NCI-H2081 treated with DMSO at 0.1 percent for 48 hours (cell line): Measurements from ENCODE around the gene ACTR3C.
"Not testable (repeated sequence)": the region's sequence is repeated elsewhere in the genome, so short reads cannot be mapped to it uniquely, and the experiment has no call there.

Experiments used
- DNase-seq: peaks from one replicate; lab custom pipeline; 2025; lab: John Stamatoyannopoulos, UW

The ACTR3C gene

DNA sequence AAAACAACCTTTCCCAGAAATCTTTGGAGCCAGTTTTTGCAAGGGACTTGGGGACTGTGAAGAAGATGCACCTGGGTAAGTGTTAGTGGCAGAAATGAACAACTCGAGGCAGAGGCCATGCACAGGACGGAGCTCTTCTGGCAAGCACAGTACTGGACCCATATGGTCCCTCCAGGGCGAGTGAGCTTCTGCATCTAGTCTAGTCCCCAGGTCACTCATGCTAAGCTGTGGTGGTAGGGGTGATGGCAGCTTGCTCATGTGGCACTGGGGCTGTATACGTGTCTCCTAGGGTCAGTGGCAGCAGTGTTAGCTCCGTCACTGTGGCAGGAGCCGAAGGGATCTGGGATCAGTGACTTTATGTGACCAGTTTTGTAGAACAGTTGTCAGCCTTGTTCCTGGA lies 9.5 kb downstream of the ACTR3C start:
- DNase-seq = no peak

GRCh38 chr7:150313367-150313809 lies 10.0 kb downstream of the ACTR3C start:
- no peak for DNase-seq

DNA sequence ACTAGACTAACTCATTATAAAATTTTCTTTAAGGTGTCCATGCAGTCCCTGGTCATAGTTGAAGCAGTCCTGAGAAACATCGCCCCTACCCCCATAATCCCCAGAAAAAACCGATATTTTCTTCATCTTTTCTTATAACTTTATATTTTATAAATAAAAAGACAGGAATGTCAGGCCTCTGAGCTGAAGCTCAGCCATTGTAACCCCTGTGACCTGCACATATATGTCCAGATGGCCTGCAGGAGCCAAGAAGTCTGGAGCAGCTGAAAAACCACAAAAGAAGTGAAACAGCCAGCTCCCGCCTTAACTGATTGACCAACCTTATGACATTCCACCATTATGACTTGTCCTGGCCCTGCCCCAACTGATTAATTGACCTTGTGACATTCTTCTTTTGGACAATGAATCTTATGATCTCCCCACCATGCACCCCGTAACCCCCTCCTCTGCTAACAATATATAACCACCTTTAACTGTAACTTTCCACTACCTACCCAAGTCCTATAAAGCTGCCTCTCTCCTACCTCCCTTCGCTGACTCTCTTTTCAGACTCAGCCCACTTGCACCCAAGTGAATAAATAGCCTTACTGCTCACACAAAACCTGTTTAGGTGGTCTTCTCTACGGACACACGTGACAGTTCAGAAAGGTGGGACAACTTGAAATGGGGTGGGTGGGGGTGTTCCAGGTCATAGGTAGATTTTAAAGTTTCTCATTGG lies 10.5 kb downstream of the ACTR3C start:
- not testable (repeated sequence) for DNase-seq

DNA sequence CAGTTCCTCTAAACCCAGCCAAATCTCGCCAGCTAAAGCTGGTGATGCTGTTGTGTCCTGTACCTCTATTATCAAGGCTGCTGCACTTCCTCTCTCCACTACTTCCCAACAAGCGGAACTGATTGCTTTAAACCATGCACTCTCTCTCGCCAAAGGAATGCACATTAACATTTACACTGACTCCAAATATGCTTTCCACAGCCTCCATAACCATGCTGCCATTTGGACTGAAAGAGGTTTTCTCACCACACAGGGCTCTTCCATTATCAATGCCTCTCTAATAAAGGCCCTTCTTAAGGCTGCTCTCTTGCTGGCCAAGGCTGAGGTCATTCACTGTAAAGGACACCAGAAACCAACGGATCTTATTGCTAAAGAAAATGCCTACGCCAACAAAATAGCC lies 11.6 kb downstream of the ACTR3C start:
- DNase-seq = no peak

DNA sequence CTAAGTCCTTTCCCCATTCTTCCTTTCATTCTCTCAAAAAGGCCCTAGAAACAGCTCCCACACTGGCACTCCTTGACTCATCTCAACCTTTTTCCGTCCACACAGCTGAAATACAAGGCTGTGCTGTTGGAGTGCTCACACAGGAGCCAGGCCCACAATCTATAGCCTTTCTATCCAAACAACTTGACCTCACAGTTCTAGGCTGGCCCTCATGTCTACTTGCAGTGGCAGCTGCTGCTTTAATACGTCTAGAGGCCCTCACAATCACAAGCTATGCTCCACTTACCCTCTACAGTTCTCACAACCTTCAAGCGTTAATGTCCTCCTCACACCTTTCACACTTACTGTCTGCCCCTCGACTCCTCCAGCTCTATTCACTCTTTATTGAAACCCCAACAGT lies 12.2 kb downstream of the ACTR3C start:
- DNase-seq = no peak

- no peak for DNase-seq
Observed at GRCh38 chr7:150308575-150308974, 14.8 kb downstream of the ACTR3C start.

DNA sequence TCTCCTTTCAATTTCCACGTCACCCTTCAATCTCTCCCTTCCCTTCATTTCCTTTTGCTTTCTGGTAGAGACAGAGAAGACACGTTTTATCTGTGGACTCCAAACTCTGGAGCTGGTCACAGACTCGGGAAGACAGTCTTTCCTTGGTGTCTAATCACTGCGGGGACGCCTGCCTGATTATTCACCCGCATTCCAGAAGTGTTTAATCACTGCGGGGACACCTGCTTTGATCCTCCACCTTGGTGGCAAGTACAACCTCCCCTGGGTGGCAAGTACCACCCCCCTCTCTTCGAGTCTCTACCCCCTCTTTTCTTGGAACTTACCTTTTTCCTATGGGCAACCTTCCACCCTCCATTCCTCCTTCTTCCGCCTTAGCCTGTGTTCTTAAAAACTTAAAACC lies 15.4 kb downstream of the ACTR3C start:
- DNase-seq = no peak

- DNase-seq = no peak
Observed at GRCh38 chr7:150307129-150307528, 16.2 kb downstream of the ACTR3C start.

- not testable (repeated sequence) for DNase-seq
Observed at GRCh38 chr7:150306377-150306776, 17.0 kb downstream of the ACTR3C start.

DNA sequence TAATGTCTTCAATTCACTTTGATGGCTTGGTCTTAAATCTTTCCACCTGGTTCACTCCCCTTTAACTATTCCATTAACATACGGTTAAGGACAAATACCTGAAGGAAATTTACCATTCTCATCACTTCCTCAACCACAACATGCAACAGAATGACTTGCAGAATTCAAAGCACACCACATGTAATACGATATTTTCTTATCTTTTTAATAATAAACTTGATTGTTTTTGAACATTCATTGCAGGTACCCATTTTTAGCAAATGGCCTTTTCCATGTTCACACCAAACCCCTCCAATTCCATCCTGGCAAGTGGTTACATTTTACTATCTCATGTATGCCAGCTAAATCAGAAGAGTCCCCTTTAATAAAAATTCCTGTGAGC lies 17.5 kb downstream of the ACTR3C start:
- not testable (repeated sequence) for DNase-seq

DNA sequence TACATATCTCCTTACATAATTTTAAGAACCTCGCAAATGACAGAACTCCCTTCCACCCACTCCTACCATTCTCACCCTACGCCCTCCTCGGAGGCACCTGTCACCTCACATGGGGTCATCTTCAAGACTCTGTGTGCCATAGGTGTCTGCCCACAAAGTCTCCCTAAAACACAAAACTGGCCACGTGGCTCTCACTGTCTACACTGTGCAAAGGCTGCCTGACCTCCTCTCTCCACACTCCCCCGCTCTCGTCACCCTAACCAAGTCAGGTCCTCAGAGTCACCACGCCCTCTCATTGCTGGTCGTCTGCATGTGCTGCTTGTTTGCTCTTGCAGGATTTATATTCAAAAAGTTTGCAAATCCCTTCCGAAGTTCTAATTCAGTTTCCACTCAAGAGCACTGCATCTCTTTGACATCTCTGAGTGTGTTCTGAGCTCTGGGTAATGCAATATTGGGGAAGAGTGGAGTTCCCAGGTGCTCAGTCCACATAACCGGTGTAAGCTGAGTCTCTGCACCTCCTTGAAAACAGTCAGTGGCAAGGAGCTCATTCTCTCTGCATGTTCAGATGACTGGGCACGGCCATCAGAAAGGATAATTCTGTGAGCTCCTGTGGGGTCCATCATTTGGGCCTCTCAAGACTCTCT lies 18.0 kb downstream of the ACTR3C start:
- not testable (repeated sequence) for DNase-seq

DNA sequence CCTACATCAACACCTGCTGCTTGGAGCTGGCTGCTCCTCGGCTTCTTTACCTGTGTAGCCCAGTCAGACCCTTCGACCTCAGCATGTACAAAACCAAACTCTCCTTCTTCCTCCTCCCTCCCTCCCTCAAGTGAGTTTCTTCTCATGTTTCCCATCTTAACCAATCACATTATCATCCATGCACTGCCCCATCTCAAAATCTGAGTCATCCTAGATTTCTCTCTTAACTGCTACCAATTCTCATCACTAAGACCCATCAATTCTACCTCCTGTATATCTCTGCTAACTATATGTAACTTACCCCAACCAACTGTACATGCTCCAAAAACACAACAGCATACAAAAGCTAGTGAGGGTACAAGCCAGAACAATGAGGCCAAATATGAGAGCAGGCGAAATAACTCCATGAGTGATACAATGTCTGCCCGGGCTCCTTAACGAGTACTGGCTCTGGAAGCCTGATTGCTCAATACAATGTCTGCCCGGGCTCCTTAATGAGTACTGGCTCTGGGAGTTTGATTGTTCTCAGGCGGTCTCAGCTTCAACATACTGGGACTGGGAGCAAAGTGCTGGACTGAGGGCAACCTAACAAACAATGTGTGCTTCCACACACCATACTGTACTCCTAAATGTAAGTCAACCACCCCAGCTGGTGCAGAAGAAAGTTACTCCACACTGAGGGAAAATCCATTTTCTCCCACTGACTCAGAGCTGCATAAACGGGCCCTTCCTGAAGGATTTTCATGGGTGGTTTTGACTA lies 18.7 kb downstream of the ACTR3C start:
- not testable (repeated sequence) for DNase-seq

DNA sequence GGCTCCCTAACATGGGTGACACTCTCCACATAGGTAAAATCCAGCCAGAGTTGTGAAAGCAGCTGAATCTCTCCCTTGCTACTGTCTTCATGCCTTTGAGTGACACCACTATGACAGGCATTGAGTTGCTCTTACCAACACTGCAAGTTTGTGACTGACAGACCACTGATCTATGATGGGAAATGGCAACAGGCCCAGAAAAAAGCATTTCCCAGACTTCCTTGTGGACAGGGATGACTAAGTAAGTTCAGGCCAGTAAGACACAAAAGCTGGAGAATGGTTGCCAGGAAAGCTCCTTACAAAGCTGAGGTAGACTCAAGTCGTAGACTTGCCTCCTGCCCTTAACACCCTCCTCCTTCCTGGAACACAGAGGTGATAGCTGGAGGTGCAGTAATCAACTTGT lies 20.4 kb downstream of the ACTR3C start:
- not testable (repeated sequence) for DNase-seq

GRCh38 chr7:150297978-150298377 lies 25.4 kb downstream of the ACTR3C start:
- DNase-seq = not testable (repeated sequence)

DNA sequence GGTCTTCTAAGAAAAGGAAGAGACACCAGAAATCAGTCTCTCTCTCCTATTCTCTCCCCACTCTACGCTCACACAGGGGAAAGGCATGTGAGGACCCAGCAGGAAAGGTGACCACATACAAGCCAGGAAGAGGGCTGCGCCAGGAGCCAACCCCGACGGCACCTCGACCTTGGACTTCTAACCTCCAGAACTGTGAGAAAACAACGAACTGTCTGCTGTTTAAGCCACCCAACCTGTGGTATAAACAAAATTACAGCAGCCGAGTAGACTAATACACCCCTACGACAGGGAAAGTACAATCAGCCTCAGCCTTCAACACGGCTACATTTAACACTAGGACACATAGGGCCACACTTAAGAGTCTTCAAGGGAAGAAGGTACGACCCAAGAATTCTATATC lies 26.5 kb downstream of the ACTR3C start:
- not testable (repeated sequence) for DNase-seq

GRCh38 chr7:150295614-150296013 lies 27.7 kb downstream of the ACTR3C start:
- DNase-seq = not testable (repeated sequence)

DNA sequence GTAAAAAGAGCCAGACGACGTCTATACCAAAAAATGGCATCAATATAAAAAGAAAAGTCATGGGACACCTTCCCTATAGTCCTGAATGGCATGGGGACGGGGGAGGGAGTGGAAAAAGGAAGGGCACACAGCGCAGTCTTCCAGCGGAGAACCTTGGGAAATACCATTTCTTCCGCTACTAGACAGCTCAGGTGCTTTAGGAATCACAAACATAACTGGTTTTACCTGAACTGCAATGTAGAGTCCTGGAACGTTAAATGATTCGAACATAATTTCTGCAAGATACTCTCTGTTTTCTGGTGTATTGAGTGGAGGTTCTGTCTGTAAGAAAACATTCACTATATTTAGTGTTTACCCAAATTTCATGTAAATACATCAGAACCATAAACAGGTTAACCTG lies 28.3 kb downstream of the ACTR3C start:
- DNase-seq = not testable (repeated sequence)

GRCh38 chr7:150290317-150290716 lies 33.0 kb downstream of the ACTR3C start:
- not testable (repeated sequence) for DNase-seq

GRCh38 chr7:150288816-150289215 lies 34.5 kb downstream of the ACTR3C start:
- not testable (repeated sequence) for DNase-seq

DNA sequence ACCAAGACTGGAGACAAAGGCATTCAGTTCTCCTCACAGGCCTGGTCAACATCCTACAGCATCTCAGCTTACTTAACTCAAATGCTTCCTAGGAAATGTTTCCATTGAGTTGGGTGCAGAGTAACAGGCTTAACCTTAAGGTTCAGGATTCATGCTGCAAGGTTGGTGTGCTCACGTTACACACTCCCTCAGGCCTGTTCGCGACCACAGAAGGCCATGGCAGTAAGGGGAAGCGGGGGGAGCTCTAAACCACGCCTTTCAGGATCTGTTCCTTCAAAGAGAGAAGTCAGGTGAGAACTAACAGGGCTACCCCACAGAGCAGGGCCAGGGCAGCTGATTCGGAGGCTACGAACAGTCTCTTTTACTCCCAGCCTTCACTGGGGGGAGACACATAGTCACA lies 35.5 kb downstream of the ACTR3C start:
- not testable (repeated sequence) for DNase-seq

DNA sequence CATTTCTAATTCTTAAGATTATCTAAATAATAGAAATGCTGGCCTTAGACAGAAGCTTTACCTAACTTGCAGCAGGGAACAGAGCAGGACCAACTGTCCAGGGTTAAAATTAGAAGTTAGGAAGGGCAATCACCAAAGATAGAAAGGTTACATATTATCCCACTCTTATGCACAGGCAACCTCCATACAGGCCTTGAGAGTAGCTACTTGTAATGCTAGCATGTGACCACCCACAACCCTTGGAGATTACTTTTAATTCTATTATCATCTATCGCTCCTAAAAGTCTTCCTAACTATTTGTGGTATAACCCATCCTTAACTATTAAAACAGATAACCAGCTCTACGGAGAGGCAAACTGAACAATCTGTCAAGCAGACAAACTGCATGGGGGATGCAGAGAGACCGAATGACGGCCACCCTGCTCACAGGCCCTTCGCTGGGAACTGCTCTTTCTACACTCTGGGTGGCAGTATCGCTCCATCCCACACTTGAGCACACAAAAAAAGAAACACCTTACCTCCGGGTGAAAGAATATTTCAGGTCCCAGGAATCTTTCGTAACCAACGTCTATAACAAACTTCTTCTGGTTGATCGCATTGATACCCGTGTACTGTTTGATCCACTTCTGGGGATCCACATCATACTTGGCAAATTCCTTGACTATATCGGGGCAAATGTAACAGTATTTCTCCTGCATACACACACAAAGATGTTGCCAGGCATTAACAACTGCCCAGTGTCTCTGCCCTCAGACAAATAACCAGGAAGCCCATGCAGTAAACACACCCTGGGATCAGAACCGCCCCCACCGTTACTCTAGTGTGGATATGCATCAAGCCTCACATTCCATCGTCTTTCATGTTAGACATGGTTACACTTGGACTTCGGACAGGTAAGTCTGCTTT lies 37.2 kb downstream of the ACTR3C start:
- DNase-seq = not testable (repeated sequence)

DNA sequence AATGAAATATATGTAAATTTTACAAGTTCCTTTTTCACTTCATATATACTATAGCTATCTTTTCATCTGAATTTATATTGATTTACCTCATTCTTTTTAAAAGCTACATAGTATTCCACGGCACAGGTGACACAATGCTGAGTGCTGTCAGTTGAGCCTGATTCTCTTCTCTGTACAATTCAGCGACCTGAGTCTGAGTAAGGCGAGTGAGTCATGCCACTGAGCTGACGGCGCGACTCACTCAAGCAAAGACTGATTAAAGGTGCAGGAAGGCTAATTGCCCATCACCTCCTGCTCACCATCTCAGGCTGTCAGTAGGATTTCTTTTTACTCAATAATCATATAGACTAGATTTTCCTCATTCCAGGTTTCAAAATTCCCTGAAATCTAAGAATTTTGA lies 39.7 kb downstream of the ACTR3C start:
- DNase-seq = not testable (repeated sequence)
